Body of pancreas (tissue), 4 donors: ENCODE data around the gene CYP4F12.

Experiments
- POLR2A ChIP-seq, 3 donors: fragments of 450-650 bp; IDR thresholded peaks; one replicate each; pipeline ENCODE4 v1.6.1; 2016; ENCODE audit warnings: antibody characterized with exemption in 3 of 3, mild to moderate bottlenecking in 2 of 3
- TF ChIP-seq, protein P1 (sequence below), 7 experiments: fragments of 450-650 bp in 4 of 7; fragments of 200-600 bp in 3 of 7; sonication (generic) in 3 of 7; IDR thresholded peaks; one replicate each; pipeline ENCODE4 v1.5.1; 2016 to 2019; ENCODE audit warnings: antibody characterized with exemption in 7 of 7

DNA sequence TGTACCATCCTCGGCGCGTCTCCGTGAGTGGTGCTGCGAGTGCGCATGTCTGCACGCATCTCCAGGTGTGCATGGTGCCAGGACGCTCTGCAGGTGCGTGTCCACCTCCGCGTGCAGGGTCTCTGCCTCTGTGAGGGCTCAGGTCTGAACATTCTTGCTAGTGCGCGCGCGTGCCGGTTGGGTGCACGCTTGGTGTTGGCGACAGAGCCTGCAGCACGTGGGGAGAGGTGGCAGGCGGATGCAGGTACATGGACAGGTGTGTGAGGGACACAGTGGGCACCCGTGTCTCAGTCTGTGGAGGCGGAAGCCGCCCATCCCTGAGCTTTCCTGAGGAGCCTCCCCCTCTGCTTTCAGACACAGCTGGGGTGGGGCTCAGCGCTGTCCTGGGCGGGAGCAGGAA is 50.1 kb downstream of the CYP4F12 start:
- TF ChIP-seq, protein P1, sequence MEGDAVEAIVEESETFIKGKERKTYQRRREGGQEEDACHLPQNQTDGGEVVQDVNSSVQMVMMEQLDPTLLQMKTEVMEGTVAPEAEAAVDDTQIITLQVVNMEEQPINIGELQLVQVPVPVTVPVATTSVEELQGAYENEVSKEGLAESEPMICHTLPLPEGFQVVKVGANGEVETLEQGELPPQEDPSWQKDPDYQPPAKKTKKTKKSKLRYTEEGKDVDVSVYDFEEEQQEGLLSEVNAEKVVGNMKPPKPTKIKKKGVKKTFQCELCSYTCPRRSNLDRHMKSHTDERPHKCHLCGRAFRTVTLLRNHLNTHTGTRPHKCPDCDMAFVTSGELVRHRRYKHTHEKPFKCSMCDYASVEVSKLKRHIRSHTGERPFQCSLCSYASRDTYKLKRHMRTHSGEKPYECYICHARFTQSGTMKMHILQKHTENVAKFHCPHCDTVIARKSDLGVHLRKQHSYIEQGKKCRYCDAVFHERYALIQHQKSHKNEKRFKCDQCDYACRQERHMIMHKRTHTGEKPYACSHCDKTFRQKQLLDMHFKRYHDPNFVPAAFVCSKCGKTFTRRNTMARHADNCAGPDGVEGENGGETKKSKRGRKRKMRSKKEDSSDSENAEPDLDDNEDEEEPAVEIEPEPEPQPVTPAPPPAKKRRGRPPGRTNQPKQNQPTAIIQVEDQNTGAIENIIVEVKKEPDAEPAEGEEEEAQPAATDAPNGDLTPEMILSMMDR (IDR thresholded peaks at IDR 0.05): no peak
- no peak for TF ChIP-seq POLR2A (IDR thresholded peaks at IDR 0.05)
